ENCODE measurements around the gene LYRM7. TPM values are rescaled to one million over a fixed set of nuclear protein-coding genes. Genes with fewer than 3 reads are reported as not detected.
A peak's percentile ranks its signal among the peaks of the same experiment; 100 is the strongest.
"Not testable (repeated sequence)": the region's sequence is repeated elsewhere in the genome, so short reads cannot be mapped to it uniquely, and the experiment has no call there.

Gene LYRM7
- total RNA-seq, 1 donor from 2014 or later = 13.6 TPM

DNA sequence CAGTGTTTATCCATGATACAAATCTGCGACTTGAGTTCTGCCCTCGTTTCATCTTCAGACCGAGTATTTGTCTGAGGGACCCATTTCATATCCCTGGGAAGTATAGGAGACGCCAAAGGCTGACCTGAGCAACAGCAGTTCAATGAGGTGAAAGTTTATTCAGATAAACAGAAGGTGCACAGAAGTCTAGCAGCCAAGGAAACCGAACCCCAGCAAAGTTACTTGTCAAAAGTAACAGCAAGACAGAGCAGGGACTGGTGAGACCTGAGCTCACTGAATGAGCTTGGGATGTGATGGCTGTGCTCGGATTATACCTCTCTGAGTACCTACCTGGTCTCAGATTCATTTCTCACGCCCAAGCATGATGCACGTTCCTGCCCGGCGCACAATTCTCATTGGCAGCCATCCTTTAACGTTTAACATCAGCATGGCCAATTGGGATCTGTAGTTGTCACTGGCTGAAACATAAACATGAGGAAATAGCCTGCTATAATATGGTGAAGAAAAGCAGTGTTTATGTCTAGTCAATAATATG lies 599 bp downstream of the LYRM7 start:
- H3K36me3 ChIP-seq (ENCODE audit: control insufficient read depth in 3 of 3, insufficient read depth in 3 of 3, low read length in 3 of 3) = no peaks in the 10 kb centered on the region
- H3K27me3 ChIP-seq (ENCODE audit: control insufficient read depth in 3 of 3, insufficient read depth in 3 of 3, low read length in 3 of 3) = no peaks in the 10 kb centered on the region
- H3K4me3 ChIP-seq (ENCODE audit: low read length in 3 of 3) = peak overlapping the region; percentile 93 to 96 (median 94)
- peak overlapping the region; percentile 73 for H3K27ac ChIP-seq (ENCODE audit: low read depth, low read length)
- no peaks in the 10 kb centered on the region for H3K9me3 ChIP-seq (ENCODE audit: control insufficient read depth in 3 of 3, low read length in 3 of 3)
- H3K4me1 ChIP-seq (ENCODE audit: control insufficient read depth in 3 of 3, insufficient read depth in 3 of 3, low read length in 3 of 3) = peaks cover 12 to 21% (median 13%) of the 10 kb centered on the region in 3 donors
- peak overlapping the region; percentile 83 to 90 (median 86) for H3K9ac ChIP-seq (ENCODE audit: low read depth in 1 of 3, low read length in 3 of 3)

DNA sequence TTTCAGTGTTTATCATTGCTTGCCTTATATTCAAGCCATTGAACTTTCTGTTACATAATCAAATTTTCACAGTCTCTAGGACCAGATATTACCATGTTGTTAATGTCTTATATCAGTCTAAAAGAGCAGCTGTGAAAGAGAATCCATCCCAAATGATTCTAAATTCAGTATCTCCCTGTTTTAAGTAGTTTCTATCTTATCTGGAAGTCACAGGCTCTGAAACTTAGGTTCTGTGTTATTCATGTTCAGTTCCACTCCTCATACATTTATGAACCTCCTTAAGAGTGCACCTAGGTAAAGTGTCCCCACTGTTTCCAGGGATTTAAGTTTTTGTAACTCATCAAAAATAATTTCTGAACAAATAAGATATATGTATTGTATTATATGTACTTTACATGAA lies 9.7 kb downstream of the LYRM7 start:
- Histone ChIP-seq H3K4me1 (ENCODE audit: control insufficient read depth in 3 of 3, insufficient read depth in 3 of 3, low read length in 3 of 3) (no peaks in the 10 kb centered on the region), H3K9ac (ENCODE audit: low read depth in 1 of 3, low read length in 3 of 3) (no peak overlapping the region), H3K9me3 (ENCODE audit: control insufficient read depth in 3 of 3, low read length in 3 of 3) (no peaks in the 10 kb centered on the region), H3K4me3 (ENCODE audit: low read length in 3 of 3) (no peak overlapping the region), H3K36me3 (ENCODE audit: control insufficient read depth in 3 of 3, insufficient read depth in 3 of 3, low read length in 3 of 3) (peaks cover 0 to 3% (median 3%) of the 10 kb centered on the region in 3 donors), H3K27ac (ENCODE audit: low read depth, low read length) (no peak overlapping the region), H3K27me3 (ENCODE audit: control insufficient read depth in 3 of 3, insufficient read depth in 3 of 3, low read length in 3 of 3) (no peaks in the 10 kb centered on the region)

DNA sequence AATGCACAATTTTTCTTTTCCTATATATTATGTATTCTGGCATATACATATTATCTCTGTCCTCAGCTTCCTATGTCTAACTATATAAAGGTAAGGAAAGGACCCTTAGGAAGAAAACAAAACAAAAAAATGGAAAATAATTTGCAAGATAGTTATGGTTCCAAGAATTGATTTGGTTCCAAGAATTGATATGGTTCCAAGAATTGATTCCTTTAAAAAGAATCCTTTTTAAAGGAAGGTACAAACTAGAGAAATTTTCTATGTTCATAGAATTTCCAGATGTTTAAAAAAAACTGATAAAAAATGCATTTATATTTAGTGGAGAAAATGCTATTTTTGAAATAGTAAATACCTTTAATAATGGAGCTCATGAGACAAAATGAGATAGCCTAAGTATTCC lies 12.1 kb downstream of the LYRM7 start:
- Histone ChIP-seq H3K36me3 (ENCODE audit: control insufficient read depth in 3 of 3, insufficient read depth in 3 of 3, low read length in 3 of 3) (peaks cover 0 to 3% (median 3%) of the 10 kb centered on the region in 3 donors), H3K27ac (ENCODE audit: low read depth, low read length) (no peak overlapping the region), H3K9me3 (ENCODE audit: control insufficient read depth in 3 of 3, low read length in 3 of 3) (no peaks in the 10 kb centered on the region), H3K9ac (ENCODE audit: low read depth in 1 of 3, low read length in 3 of 3) (no peak overlapping the region), H3K4me1 (ENCODE audit: control insufficient read depth in 3 of 3, insufficient read depth in 3 of 3, low read length in 3 of 3) (no peaks in the 10 kb centered on the region), H3K4me3 (ENCODE audit: low read length in 3 of 3) (no peak overlapping the region), H3K27me3 (ENCODE audit: control insufficient read depth in 3 of 3, insufficient read depth in 3 of 3, low read length in 3 of 3) (no peaks in the 10 kb centered on the region)

GRCh38 chr5:131185523-131186104 lies 14.9 kb downstream of the LYRM7 start:
- Histone ChIP-seq H3K36me3 (ENCODE audit: control insufficient read depth in 3 of 3, insufficient read depth in 3 of 3, low read length in 3 of 3) (peaks cover 0 to 3% (median 3%) of the 10 kb centered on the region in 3 donors), H3K27ac (ENCODE audit: low read depth, low read length) (no peak overlapping the region), H3K9ac (ENCODE audit: low read depth in 1 of 3, low read length in 3 of 3) (no peak overlapping the region), H3K4me1 (ENCODE audit: control insufficient read depth in 3 of 3, insufficient read depth in 3 of 3, low read length in 3 of 3) (no peaks in the 10 kb centered on the region), H3K4me3 (ENCODE audit: low read length in 3 of 3) (no peak overlapping the region), H3K9me3 (ENCODE audit: control insufficient read depth in 3 of 3, low read length in 3 of 3) (no peaks in the 10 kb centered on the region), H3K27me3 (ENCODE audit: control insufficient read depth in 3 of 3, insufficient read depth in 3 of 3, low read length in 3 of 3) (no peaks in the 10 kb centered on the region)

DNA sequence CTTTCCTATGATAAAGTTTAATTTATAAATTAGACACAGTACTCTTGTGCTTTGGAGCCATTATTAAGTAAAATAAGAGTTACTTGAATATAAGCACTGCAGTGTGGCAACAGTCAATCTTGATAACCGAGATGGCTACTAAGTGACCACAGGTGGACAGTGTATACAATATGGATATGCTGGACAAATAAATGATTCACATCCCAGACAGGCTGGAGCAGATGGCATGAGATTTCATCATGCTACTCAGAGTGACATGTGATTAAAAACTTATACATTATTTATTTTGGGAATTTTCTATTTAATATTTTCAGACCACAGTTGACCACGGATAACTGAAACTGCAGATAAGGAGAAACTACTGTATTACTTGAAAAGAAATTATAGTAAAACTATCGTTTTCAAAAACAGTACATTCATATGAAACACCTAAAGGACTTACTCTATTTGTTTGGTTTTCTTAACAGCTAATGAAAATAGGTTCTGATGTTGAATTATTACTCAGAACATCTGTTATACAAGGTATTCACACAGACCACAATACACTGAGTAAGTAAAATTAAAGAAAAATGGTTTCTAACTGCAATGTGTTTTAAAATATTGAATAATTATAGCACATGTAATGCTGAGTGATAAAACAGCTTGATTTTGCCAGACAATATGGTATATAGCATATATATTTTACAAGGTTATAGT lies 16.0 kb downstream of the LYRM7 start:
- H3K36me3 ChIP-seq (ENCODE audit: control insufficient read depth in 3 of 3, insufficient read depth in 3 of 3, low read length in 3 of 3) = peaks cover 0 to 3% (median 3%) of the 10 kb centered on the region in 3 donors
- H3K9ac ChIP-seq (ENCODE audit: low read depth in 1 of 3, low read length in 3 of 3) = no peak overlapping the region
- H3K27ac ChIP-seq (ENCODE audit: low read depth, low read length) = no peak overlapping the region
- H3K4me3 ChIP-seq (ENCODE audit: low read length in 3 of 3) = no peak overlapping the region
- no peaks in the 10 kb centered on the region for H3K27me3 ChIP-seq (ENCODE audit: control insufficient read depth in 3 of 3, insufficient read depth in 3 of 3, low read length in 3 of 3)
- no peaks in the 10 kb centered on the region for H3K9me3 ChIP-seq (ENCODE audit: control insufficient read depth in 3 of 3, low read length in 3 of 3)
- H3K4me1 ChIP-seq (ENCODE audit: control insufficient read depth in 3 of 3, insufficient read depth in 3 of 3, low read length in 3 of 3) = no peaks in the 10 kb centered on the region

GRCh38 chr5:131193106-131193505 lies 22.4 kb downstream of the LYRM7 start:
- Histone ChIP-seq H3K9me3 (ENCODE audit: control insufficient read depth in 3 of 3, low read length in 3 of 3) (no peaks in the 10 kb centered on the region), H3K4me3 (ENCODE audit: low read length in 3 of 3) (no peak overlapping the region), H3K4me1 (ENCODE audit: control insufficient read depth in 3 of 3, insufficient read depth in 3 of 3, low read length in 3 of 3) (no peaks in the 10 kb centered on the region), H3K27ac (ENCODE audit: low read depth, low read length) (no peak overlapping the region), H3K9ac (ENCODE audit: low read depth in 1 of 3, low read length in 3 of 3) (no peak overlapping the region), H3K27me3 (ENCODE audit: control insufficient read depth in 3 of 3, insufficient read depth in 3 of 3, low read length in 3 of 3) (no peaks in the 10 kb centered on the region), H3K36me3 (ENCODE audit: control insufficient read depth in 3 of 3, insufficient read depth in 3 of 3, low read length in 3 of 3) (peaks cover 0 to 2% (median 0%) of the 10 kb centered on the region in 3 donors)

DNA sequence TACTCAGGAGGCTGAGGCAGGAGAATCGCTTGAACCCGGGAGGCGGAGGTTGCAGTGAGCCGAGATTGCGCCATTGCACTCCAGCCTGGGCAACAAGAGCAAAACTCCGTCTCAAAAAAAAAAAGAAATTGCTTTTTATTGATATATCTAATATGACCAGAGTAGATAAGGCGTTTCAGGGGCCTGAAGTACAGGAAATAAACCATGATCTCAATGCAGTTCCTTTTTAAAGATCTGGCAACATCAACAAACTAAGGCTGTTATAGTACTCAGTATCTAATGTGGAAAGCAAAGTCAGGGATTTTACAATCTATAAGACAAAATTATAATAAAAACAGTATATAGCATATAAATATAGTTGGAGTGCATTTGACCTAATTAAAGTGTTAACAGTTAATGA lies 23.2 kb downstream of the LYRM7 start:
- H3K4me1 ChIP-seq (ENCODE audit: control insufficient read depth in 3 of 3, insufficient read depth in 3 of 3, low read length in 3 of 3); H3K9me3 ChIP-seq (ENCODE audit: control insufficient read depth in 3 of 3, low read length in 3 of 3); H3K36me3 ChIP-seq (ENCODE audit: control insufficient read depth in 3 of 3, insufficient read depth in 3 of 3, low read length in 3 of 3); H3K9ac ChIP-seq (ENCODE audit: low read depth in 1 of 3, low read length in 3 of 3); H3K27me3 ChIP-seq (ENCODE audit: control insufficient read depth in 3 of 3, insufficient read depth in 3 of 3, low read length in 3 of 3); H3K27ac ChIP-seq (ENCODE audit: low read depth, low read length); H3K4me3 ChIP-seq (ENCODE audit: low read length in 3 of 3): not testable (repeated sequence)

- Histone ChIP-seq H3K4me1 (ENCODE audit: control insufficient read depth in 3 of 3, insufficient read depth in 3 of 3, low read length in 3 of 3) (no peaks in the 10 kb centered on the region), H3K27ac (ENCODE audit: low read depth, low read length) (no peak overlapping the region), H3K9ac (ENCODE audit: low read depth in 1 of 3, low read length in 3 of 3) (no peak overlapping the region), H3K4me3 (ENCODE audit: low read length in 3 of 3) (no peak overlapping the region), H3K9me3 (ENCODE audit: control insufficient read depth in 3 of 3, low read length in 3 of 3) (no peaks in the 10 kb centered on the region), H3K36me3 (ENCODE audit: control insufficient read depth in 3 of 3, insufficient read depth in 3 of 3, low read length in 3 of 3) (peaks cover 0 to 2% (median 0%) of the 10 kb centered on the region in 3 donors), H3K27me3 (ENCODE audit: control insufficient read depth in 3 of 3, insufficient read depth in 3 of 3, low read length in 3 of 3) (no peaks in the 10 kb centered on the region)
These were observed 24.0 kb downstream of the LYRM7 start for GRCh38 chr5:131194725-131195124.

DNA sequence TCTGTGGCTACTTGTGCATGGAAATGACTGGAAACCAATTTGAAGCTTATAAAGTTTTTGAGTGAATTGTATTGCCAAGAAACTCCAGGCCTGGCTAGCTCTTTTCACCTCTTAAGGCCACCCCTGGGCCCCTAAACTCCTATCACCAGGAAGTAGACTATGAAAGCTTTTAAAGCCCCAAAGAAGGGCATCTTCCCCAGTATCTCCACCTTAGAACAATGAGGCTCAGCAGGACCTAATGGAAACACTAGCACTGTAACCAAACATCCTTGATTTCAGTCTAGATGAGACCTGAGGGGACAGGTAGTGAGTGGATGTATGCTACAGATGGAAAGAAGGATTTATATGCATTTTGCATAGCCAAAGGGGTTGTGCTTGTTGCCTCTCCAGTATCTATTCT lies 25.0 kb downstream of the LYRM7 start:
- H3K4me3 ChIP-seq (ENCODE audit: low read length in 3 of 3) = no peak overlapping the region
- no peaks in the 10 kb centered on the region for H3K9me3 ChIP-seq (ENCODE audit: control insufficient read depth in 3 of 3, low read length in 3 of 3)
- no peaks in the 10 kb centered on the region for H3K4me1 ChIP-seq (ENCODE audit: control insufficient read depth in 3 of 3, insufficient read depth in 3 of 3, low read length in 3 of 3)
- H3K27ac ChIP-seq (ENCODE audit: low read depth, low read length) = no peak overlapping the region
- H3K27me3 ChIP-seq (ENCODE audit: control insufficient read depth in 3 of 3, insufficient read depth in 3 of 3, low read length in 3 of 3) = no peaks in the 10 kb centered on the region
- peaks cover 0 to 4% (median 0%) of the 10 kb centered on the region in 3 donors for H3K36me3 ChIP-seq (ENCODE audit: control insufficient read depth in 3 of 3, insufficient read depth in 3 of 3, low read length in 3 of 3)
- no peak overlapping the region for H3K9ac ChIP-seq (ENCODE audit: low read depth in 1 of 3, low read length in 3 of 3)

- Histone ChIP-seq H3K9ac (ENCODE audit: low read depth in 1 of 3, low read length in 3 of 3) (no peak overlapping the region), H3K36me3 (ENCODE audit: control insufficient read depth in 3 of 3, insufficient read depth in 3 of 3, low read length in 3 of 3) (peaks cover 0 to 4% (median 0%) of the 10 kb centered on the region in 3 donors), H3K9me3 (ENCODE audit: control insufficient read depth in 3 of 3, low read length in 3 of 3) (no peaks in the 10 kb centered on the region), H3K4me1 (ENCODE audit: control insufficient read depth in 3 of 3, insufficient read depth in 3 of 3, low read length in 3 of 3) (no peaks in the 10 kb centered on the region), H3K27ac (ENCODE audit: low read depth, low read length) (no peak overlapping the region), H3K4me3 (ENCODE audit: low read length in 3 of 3) (no peak overlapping the region), H3K27me3 (ENCODE audit: control insufficient read depth in 3 of 3, insufficient read depth in 3 of 3, low read length in 3 of 3) (no peaks in the 10 kb centered on the region)
These were observed 25.6 kb downstream of the LYRM7 start for GRCh38 chr5:131196331-131196730.

Measured in skeletal muscle tissue (tissue), 4 donors.